SW 1271 (cell line): ENCODE measurements around the gene USP13.
"Not testable (repeated sequence)": the region's sequence is repeated elsewhere in the genome, so short reads cannot be mapped to it uniquely, and the experiment has no call there.

Source experiments
- DNase-seq, 2 experiments: peaks; one replicate each; lab custom pipeline; 2025; lab: John Stamatoyannopoulos, UW

Gene USP13

GRCh38 chr3:179655236-179655635 is 2.4 kb downstream of the USP13 start:
- no peak for DNase-seq

DNA sequence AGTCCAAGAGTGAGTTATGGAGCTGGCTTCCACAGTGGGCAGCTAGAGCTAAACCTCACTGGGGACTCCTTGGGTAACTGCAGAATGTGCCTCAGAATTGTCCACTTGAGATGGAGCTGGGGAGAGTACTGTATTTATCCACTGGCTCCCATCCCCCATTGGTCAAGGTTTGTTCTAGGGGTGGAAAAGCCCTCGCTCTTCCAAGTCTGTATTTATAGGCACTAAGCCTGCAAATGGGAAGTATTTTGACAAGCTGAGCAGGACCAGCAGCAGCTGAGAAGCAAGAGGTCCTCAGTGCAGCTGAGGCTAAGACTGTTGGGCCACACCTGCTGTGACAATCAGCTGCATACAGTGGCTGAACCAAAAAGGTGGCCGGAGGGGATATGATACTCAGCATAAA is 5.8 kb downstream of the USP13 start:
- no peak for DNase-seq

GRCh38 chr3:179660872-179661271 is 8.0 kb downstream of the USP13 start:
- no peak for DNase-seq

- no peak for DNase-seq
Observed at GRCh38 chr3:179661777-179662176, 8.9 kb downstream of the USP13 start.

GRCh38 chr3:179663093-179663492 is 10.3 kb downstream of the USP13 start:
- DNase-seq = no peak

GRCh38 chr3:179666030-179666429 is 13.2 kb downstream of the USP13 start:
- DNase-seq = no peak

DNA sequence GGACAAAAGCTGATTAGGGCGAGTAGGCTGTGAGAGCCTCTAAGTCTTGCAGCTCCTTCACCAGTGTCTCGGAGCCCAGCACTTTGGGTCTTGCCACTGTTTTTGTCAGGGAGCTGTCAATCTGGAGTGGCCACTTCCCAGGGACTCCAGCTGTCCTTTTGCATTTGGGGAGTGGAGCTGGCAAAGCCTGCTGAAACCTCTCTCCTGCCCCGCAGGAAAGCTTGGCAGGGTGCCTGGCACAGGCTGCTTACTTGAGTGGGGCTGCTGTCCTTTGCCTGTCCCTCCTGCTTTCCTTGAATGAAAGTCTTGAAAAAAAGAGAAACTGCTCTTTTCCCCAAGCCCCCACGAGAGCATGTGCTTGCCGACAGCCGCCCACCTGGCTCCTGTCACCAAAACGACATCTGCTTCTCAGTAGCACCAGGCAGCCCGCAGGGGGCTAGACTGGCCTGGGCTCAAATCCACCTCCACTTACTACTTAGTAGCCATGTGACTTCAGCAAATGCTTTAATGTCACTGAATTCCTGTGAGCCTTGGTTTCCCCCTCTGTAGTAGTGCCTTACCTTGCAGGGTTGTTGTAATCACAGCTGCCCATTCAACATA is 13.7 kb downstream of the USP13 start:
- no peak for DNase-seq

GRCh38 chr3:179668429-179668828 is 15.6 kb downstream of the USP13 start:
- DNase-seq = no peak

GRCh38 chr3:179670311-179670710 is 17.5 kb downstream of the USP13 start:
- no peak for DNase-seq

DNA sequence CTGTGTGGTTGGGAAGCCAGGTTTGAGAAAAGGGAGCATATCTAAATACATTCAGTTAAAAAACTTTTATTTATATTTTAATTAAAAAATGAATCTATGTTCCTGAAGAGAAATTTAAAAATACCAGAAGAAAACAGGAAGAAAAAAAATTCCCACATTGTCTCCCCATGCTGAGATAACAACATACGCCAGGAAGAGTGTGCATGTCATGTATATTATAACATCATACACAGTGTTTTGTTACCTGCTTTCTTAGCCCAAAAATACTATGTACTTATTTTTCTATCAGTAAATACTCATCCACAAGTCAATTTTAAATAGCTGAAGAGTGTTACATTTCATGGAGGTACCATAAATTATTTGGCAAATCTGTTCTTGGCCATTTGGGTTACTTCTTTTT is 18.5 kb downstream of the USP13 start:
- DNase-seq = no peak

DNA sequence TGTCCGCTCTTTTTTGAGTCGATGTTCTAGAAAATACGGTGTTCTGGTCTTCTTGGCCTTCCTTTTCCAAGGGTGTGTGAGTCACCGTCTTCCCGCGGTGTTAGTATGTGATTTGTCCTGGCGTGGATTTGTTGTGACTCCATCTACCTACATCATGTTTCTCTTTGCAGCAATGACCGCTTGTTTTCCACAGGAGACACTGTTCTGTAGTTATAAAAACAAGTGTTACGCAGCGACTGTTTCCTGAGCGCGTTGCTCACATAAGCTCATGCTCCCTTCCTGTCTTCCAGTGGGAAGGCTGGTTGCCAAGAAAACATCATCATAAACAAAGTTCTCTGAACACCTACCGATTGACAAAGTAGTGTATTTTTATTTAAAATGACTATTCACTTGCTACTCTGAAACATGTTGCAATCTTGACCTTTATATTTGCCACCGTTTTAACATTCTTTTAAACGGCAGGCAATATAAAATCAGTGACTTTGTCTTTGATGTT is 19.0 kb downstream of the USP13 start:
- no peak for DNase-seq

GRCh38 chr3:179672918-179673317 is 20.1 kb downstream of the USP13 start:
- no peak for DNase-seq

GRCh38 chr3:179673523-179673922 is 20.7 kb downstream of the USP13 start:
- DNase-seq = no peak

DNA sequence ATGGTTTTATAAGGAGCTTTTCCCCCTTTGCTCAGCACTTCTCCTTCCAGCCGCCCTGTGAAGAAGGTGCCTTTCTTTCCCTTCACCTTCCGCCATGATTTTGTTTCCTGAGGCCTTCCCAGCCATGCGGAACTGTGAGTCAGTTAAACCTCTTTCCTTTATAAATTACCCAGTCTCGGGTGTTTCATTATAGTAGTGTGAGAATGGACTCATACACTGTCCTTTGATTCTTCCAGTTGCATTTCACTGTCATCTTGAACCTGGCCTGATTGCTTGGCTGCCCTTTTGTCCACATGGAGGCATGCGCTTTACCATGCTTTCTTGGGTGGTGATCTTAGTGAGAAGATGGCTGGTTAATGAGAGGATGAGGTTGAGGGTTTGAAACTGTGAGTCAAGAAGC is 23.2 kb downstream of the USP13 start:
- no peak for DNase-seq

DNA sequence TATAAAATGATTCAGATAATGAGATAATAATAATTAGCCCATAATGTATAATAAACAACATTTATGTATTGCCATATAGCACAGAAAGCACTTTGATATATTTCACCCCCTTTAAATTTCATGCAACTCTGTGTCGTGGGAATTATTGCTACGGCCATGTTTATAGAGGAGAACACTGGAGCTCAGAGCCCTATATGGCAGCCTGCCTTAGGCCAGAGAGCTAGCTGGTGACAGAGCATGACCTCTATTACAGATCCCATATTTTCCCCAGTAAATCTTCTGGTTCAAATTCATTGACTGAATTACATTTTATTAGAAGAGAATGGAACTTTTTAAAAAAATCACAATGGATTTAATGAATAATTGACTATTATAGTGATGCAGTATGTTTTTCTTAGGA is 25.0 kb downstream of the USP13 start:
- DNase-seq = no peak

DNA sequence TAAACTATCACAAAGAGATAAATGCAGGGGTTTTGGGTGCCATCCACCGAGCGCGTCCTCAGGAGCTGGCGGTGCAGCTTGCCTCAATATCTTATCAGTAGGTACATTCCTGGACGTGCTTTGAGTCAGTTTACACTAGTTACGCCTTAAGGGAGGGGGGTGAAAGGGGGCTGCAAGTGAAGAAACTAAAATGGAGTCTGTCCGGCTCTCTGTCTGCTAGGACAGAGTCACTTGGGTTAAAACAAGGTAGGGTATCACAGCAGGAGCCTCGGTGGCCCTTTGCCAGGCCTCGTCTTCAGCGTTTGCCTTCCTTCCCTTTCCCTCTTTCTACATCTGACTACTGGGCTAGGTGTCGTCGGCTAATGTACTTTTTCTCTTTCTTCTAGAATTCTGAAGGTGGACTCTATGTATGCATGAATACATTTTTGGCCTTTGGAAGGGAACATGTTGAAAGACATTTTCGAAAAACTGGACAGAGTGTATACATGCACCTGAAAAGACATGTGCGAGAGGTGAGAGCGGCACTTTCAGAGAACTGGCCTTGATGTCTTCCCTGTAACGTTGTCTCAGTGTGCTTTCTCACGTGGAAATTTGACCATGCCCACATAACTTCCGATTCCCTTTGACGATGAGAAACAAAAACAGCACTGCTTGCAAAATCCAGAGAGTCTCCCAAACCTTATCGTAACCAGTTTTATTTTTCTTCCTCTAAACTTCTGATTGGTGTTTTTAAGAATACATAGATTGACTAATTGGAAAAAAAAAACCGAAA is 28.8 kb downstream of the USP13 start:
- DNase-seq = no peak

GRCh38 chr3:179682426-179683080 is 29.7 kb downstream of the USP13 start:
- DNase-seq = no peak

DNA sequence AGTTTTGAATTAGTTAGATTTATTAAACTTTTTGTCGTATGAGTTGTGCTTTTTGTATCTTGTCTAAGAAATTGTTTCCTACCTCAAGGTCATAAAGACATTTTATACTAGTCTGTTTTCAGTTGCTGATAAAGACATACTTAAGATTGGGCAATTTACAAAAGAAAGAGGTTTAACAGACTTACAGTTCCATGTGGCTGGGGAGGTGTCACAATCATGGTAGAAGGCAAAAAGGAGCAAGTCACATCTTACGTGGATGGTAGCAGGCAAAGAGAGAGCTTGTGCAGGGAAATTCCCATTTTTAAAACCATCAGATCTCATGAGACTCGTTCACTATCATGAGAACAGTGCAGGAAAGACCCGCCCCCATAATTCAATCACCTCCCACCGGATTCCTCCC is 30.4 kb downstream of the USP13 start:
- not testable (repeated sequence) for DNase-seq

GRCh38 chr3:179687967-179688535 is 35.2 kb downstream of the USP13 start:
- no peak for DNase-seq

GRCh38 chr3:179688850-179689249 is 36.0 kb downstream of the USP13 start:
- no peak for DNase-seq

GRCh38 chr3:179694731-179695130 is 41.9 kb downstream of the USP13 start:
- DNase-seq = no peak

GRCh38 chr3:179695672-179696313 is 43.0 kb downstream of the USP13 start:
- DNase-seq = no peak
